ENCODE results near the gene TRAPPC5.

The TRAPPC5 gene

GRCh38 chr19:7677669-7678311, 2.8 kb upstream of the TRAPPC5 start:
- no peak for DNase-seq

- DNase-seq: peak; percentile 55
Observed at GRCh38 chr19:7678971-7679751, 1.5 kb upstream of the TRAPPC5 start.

GRCh38 chr19:7679771-7680605, 645 bp upstream of the TRAPPC5 start:
- no peak for DNase-seq

GRCh38 chr19:7681340-7682174, 924 bp downstream of the TRAPPC5 start:
- DNase-seq: peak; percentile 76

DNA sequence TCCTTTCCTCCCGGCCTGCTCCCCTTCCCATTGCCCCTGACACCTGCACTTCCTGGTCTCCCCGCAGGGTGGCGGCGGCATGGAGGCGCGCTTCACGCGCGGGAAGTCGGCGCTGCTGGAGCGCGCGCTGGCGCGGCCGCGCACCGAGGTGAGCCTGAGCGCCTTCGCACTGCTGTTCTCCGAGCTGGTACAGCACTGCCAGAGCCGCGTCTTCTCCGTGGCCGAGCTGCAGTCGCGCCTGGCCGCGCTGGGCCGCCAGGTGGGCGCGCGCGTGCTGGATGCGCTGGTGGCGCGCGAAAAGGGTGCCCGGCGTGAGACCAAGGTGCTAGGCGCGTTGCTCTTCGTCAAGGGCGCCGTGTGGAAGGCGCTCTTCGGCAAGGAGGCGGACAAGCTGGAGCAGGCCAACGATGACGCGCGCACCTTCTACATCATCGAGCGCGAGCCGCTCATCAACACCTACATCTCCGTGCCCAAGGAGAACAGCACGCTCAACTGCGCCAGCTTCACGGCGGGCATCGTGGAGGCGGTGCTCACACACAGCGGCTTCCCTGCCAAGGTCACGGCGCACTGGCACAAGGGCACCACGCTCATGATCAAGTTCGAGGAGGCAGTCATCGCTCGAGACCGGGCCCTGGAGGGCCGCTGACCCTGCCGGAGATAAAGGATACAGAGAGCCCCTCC, 1.7 kb downstream of the TRAPPC5 start:
- no peak for DNase-seq

- DNase-seq: no peak
Observed at GRCh38 chr19:7685546-7686445, 5.2 kb downstream of the TRAPPC5 start.

DNA sequence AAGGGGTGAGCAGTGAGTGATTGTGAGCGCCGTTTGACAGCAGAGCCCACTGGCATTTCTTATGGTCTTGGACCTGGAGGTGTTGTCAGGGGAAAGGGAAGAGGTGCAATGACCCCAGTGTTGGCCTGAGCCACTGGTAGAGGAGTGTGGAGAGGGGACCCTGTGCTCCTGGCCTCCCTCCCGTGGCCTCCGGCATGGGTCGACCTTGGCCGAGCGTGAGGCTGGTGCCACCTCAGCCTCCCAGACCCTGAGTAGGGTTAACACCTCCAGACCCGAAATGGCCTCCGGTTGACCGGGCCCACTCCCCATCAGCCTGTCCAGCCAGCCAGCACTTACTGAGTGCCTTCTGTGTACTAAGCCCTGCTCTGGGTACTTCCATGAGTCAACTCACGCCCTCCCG, 6.5 kb downstream of the TRAPPC5 start:
- no peak for DNase-seq

GRCh38 chr19:7689165-7689564, 8.5 kb downstream of the TRAPPC5 start:
- no peak for DNase-seq

DNA sequence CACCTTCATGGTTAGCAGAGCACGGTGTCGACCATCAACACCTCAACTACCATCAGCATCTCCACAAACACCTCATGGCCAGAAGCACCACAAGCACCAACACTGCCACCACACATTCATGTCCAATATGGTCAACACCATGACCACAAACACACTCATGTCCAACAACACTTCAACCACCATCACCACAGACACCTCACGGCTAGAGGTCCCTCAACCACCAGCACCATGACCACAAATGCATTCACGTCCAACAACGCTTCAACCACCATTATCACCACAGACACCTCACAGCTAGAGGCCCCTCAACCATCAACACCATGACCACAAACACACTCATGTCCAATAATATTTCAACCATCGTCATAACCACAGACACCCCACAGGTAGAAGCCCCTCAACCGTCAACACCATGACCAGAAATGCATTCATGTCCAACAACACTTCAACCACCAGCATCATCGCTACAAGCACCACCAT, 10.2 kb downstream of the TRAPPC5 start:
- no peak for DNase-seq

GRCh38 chr19:7691497-7691896, 10.9 kb downstream of the TRAPPC5 start:
- DNase-seq: no peak

DNA sequence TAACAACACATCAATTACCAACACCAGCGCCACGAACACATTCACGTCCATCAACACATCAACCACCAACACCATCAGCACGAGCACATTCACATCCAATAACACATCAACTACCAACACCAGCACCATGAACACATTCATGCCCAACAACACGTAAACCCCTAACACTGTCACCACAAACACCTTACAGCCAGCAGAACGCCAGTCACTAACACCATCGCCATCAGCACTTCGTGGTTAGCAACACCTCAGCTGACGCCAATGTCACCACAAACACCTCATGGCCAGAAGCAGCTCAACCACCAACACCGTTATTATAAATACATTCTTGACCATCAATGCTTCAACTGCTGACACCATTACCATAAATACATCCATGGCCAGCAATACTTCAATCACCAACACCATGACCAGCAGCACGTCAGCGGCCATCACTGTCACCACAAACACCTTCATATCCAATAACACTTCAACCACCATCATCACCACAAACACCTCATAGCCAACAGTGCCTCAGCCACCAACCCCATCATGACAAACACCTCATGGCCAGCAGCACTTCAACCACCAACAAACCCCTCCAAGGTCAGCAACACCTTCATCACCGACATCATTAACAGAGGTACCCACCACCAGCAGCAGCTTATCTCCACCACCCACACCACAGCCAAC, 11.9 kb downstream of the TRAPPC5 start:
- DNase-seq: no peak

- no peak for DNase-seq
Observed at GRCh38 chr19:7694499-7694898, 13.9 kb downstream of the TRAPPC5 start.

- no peak for DNase-seq
Observed at GRCh38 chr19:7697721-7698287, 17.2 kb downstream of the TRAPPC5 start.

DNA sequence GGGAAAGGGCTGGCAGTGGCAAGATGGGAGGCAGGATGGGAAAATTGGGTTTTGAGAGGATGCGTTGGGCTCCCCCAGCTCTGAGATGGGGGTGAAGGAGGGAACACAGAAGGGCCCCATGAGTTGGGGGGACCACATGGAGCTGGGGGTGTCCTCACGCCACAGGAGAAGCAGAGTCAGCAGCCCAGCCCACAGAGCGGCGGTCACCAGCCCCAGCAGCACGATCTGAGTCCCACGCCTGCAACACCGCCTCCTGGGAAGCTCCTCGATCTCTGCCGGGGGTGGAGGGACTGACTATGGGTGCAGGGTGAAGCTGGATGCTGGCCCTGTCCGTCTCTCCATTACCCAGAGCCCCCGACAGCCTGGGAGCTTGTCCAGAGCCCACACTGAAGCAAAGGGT, 17.9 kb downstream of the TRAPPC5 start:
- DNase-seq: no peak

DNA sequence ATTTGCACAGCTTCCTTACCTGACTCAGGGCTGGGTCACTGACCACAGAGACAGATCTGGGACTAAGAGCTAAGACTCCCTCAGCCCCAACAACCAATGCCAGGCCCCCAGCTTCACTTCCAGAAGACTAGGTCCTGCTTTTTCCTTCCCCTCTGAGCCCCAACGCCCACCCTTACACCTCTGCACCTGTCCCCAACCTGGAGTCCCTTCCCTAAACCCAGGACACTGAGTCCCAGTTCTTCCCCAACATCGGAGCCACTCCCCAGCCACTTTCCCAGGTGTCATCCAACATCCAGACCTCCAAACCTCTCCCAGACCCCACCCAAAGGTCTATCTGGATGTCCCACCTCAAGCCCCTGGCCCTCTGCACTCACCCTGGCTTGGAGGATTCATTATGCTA, 18.4 kb downstream of the TRAPPC5 start:
- DNase-seq: no peak

- DNase-seq: peak; percentile 45
Observed at GRCh38 chr19:7699417-7700401, 19.1 kb downstream of the TRAPPC5 start.

- no peak for DNase-seq
Observed at GRCh38 chr19:7701049-7701653, 20.5 kb downstream of the TRAPPC5 start.

Measured in activated CD4-positive, CD25-positive, alpha-beta regulatory T cell treated with anti-CD3 and anti-CD28 coated beads, Interleukin-2, amount 50 U/mL, for 72 hours (primary cell).